Measurements from ENCODE around the gene AKT2.

DNA sequence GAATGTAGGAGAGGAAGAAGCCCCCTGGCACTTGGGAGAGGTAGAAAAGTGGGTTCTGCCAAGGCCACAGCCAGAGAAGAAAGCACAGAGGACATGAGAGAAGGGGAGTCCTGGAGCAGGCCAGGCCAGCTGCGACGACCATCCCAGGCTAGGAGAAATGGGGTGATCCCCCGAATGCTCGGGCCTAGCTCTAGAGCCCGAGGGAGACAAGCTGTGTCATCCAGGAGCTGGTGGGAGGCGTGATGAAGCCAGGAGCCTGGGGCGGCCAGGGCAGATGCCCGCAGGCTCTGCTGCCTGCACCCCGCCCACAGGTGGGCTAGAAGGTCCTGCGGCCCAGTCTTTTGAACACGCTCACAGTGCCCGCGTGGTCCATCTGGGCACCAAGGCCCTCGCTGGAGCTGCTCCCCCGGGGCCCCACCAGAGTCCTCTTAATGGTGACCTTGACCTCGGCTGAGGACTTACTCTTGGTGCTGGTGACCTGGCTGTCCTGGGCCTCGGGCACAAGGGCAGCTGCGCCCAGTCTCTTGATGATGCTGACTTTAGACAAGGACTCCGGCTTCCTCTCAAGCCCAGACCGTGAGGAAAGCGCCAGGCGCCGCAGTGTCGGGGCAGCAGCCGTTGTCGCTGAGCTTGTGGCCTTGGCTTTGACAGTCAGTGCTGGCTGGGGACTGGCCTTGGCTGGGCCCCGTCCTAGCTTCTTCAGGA, 36.6 kb upstream of the AKT2 start:
- TF ChIP-seq, protein P1, sequence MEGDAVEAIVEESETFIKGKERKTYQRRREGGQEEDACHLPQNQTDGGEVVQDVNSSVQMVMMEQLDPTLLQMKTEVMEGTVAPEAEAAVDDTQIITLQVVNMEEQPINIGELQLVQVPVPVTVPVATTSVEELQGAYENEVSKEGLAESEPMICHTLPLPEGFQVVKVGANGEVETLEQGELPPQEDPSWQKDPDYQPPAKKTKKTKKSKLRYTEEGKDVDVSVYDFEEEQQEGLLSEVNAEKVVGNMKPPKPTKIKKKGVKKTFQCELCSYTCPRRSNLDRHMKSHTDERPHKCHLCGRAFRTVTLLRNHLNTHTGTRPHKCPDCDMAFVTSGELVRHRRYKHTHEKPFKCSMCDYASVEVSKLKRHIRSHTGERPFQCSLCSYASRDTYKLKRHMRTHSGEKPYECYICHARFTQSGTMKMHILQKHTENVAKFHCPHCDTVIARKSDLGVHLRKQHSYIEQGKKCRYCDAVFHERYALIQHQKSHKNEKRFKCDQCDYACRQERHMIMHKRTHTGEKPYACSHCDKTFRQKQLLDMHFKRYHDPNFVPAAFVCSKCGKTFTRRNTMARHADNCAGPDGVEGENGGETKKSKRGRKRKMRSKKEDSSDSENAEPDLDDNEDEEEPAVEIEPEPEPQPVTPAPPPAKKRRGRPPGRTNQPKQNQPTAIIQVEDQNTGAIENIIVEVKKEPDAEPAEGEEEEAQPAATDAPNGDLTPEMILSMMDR (IDR thresholded peaks at IDR 0.05): no peak
- TF ChIP-seq POLR2A (IDR thresholded peaks at IDR 0.05): no peak

Data from adrenal gland (tissue), 5 donors.